Activated CD4-positive, alpha-beta T cell treated with anti-CD3 and anti-CD28 coated beads, Interleukin-2, amount 50 U/mL, for 48 hours (primary cell): ENCODE data around the gene TMEM61.

Experiments
- DNase-seq, 2 experiments: peaks; one replicate each; pipeline ENCODE4 v3.0.0-alpha.2; 2020

The TMEM61 gene

DNA sequence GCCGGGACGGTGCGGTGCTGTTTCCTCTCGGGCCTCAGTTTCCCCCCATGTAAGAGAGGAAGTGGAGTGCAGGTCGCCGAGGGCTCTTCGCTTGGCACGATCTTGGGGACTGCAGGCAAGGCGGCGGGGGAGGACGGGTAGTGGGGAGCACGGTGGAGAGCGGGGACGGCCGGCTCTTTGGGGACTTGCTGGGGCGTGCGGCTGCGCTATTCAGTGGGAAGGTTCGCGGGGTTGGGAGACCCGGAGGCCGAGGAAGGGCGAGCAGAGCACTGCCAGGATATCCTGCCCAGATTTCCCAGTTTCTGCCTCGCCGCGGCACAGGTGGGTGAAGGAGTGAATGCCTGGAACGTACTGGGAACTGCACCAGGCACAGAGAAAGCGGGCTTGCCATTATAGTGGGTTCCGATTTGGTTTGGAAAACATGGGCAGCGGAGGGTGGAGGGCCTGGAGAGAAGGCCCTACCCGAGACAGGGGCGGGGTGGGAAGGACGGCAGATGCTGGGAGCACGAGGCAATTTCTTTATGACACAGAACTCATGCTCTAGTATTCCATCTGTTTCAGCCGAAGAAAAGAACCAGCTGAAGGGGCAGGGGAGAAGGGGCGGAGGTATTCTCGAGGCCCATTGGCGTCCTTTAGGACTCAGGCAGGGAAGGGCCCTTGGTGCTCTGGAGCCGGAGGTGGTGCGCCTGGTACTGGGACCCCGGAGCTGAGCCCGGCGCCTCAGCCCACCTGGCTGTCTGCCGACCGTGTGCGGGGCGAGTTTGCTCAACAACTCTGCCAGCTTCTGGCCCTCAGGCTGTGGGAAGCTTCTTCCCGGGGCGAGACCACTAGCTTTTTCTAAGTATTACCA, 59.9 kb downstream of the TMEM61 start:
- no peak for DNase-seq

DNA sequence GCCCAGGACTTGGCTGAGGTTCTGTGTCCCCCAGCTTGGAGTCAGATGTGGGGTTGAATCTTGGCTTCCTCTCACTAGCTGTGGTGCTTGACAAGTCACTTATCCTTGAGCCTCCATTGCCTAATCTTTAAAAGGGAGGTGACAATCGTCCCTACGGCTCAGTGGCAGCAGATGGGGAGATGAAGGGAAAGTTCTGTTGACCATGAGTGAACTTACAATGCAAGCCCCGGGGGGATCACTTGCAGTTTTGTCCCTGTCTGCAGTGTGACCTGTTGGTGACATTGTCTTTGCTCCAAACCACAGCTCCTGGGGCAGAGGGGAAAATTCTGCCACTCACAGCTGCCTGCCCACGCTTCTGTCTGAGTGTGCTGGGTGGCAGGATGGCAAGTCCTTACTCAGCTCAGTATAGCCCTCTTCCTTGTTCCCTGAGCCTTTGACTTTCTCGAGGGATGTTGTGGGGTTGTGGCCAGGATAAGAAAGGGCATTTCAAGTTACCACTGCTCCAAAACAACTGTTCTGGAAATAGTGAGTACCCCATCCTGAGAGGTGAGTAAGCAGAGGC, 60.6 kb downstream of the TMEM61 start:
- no peak for DNase-seq

DNA sequence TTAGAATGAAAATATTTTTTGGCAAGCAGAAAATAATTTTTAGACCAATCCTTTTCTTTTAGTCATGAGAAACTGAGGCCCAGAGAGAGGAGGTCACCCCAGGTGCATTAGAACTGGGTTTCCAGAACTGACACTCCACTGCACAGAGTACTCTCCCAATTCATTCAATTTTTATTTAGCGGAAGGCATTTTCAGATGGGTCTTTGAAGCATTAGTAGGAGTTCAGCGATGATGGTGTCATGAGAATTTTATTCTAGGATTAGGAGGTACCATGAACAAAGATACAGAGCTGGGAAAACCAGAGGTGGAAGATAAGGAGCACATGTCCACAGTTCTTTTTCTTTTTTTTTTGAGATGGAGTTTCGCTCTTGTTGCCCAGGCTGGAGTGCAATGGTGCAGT, 61.2 kb downstream of the TMEM61 start:
- no peak for DNase-seq
